GM12892 (cell line): ENCODE data around the gene ACOT7.
"Not testable (repeated sequence)": the region's sequence is repeated elsewhere in the genome, so short reads cannot be mapped to it uniquely, and the experiment has no call there.

ENCODE experiments used
- DNase-seq: peaks from one replicate; pipeline ENCODE4 v3.0.0; 2011; ENCODE audit not compliant: insufficient read length
- FAIRE-seq: peaks from 2 replicates; lab custom pipeline; 2011; peaks lifted over from hg19 to GRCh38; lab: Jason Lieb, UNC
- POLR2A ChIP-seq: IDR thresholded peaks from 2 replicates; pipeline ENCODE4 v1.6.1; 2011; ENCODE audit warnings: low read depth, low read length, control low read depth
- POLR2AphosphoS5 ChIP-seq: IDR thresholded peaks from 2 replicates; pipeline ENCODE4 v1.6.1; 2011; ENCODE audit warnings: low read depth, low read length, control low read depth
- TAF1 ChIP-seq: IDR thresholded peaks from 2 replicates; pipeline ENCODE4 v1.6.1; 2011; ENCODE audit warnings: low read depth, mild to moderate bottlenecking, control low read depth, low read length, borderline replicate concordance

Gene ACOT7

GRCh38 chr1:6384962-6385361 lies 8.6 kb downstream of the ACOT7 start:
- DNase-seq: no peak
- no peak for FAIRE-seq
- no peak for TF ChIP-seq TAF1
- TF ChIP-seq POLR2AphosphoS5: no peak
- no peak for TF ChIP-seq POLR2A

- TF ChIP-seq TAF1 (no peak), POLR2AphosphoS5 (no peak), POLR2A (no peak)
- FAIRE-seq (no peak), DNase-seq (no peak)
These were observed 9.4 kb downstream of the ACOT7 start for GRCh38 chr1:6384135-6384534.

DNA sequence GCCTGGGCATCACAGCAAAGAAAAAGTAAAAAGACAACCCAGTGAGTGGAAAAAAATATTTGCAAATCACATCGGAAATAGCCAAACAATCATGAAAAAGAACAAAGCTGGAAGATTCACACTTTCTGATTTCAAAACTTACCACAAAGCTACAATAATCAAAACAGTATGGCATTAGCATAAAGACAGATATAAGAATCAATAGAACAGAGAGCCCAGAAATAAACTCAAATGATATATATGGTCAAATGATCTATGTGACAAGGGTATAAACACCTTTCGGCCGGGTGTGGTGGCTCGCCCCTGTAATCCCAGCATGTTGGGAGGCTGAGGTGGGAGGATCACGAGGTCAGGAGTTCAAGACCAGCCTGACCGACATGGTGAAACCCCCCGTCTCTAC lies 13.5 kb downstream of the ACOT7 start:
- no peak for DNase-seq
- FAIRE-seq: no peak
- TF ChIP-seq POLR2A: no peak
- no peak for TF ChIP-seq POLR2AphosphoS5
- TF ChIP-seq TAF1: no peak

- no peak for DNase-seq
- no peak for FAIRE-seq
- TF ChIP-seq POLR2AphosphoS5 (no peak), TAF1 (no peak), POLR2A (no peak)
These were observed 15.3 kb downstream of the ACOT7 start for GRCh38 chr1:6378096-6378746.

DNA sequence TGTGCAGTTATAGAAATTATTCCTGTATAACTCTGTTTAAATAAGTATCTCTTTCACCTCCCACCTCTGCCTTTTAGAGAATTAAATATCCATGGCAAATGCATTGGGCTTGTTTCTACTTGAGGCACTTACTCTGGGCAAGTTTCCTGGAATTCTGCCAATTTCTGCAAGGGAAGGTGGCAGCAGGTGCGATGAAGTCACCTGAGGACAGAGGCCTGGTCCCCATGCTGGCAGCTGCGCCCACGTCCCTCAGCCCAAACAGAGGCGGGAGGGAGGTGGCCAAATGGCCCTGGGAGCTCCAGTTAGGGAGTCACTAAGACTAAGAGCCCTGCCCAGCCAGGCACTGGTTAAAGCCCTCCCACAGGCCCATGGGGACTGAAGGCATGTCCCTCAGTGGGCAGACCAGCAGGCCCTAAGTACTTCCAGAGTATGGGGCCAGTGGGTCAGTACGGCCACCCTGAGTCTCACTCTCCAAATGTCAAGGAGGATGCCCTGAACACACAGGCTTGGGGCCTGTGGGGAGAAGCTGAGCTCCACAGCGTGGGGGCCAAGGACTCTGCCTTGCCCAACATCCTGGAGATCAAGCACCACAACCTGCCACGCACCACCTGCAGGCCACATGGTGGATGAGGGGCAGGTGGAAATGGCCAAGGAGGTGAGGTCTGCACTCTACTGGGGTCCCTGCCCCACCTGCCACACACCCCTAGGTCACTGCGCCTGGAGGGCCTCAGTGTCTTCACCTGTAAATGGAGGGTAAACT lies 19.4 kb downstream of the ACOT7 start:
- TF ChIP-seq TAF1 (no peak), POLR2AphosphoS5 (no peak), POLR2A (no peak)
- no peak for DNase-seq
- FAIRE-seq: no peak

- not testable (repeated sequence) for FAIRE-seq, DNase-seq
These were observed 21.3 kb downstream of the ACOT7 start for GRCh38 chr1:6372236-6372635.

- DNase-seq (no peak), FAIRE-seq (no peak)
- TF ChIP-seq TAF1: no peak
- TF ChIP-seq POLR2AphosphoS5: no peak
- no peak for TF ChIP-seq POLR2A
These were observed 23.6 kb downstream of the ACOT7 start for GRCh38 chr1:6370006-6370405.

GRCh38 chr1:6367381-6368012 lies 26.1 kb downstream of the ACOT7 start:
- DNase-seq (no peak), FAIRE-seq (no peak)
- TF ChIP-seq POLR2A (no peak), POLR2AphosphoS5 (no peak), TAF1 (no peak)

DNA sequence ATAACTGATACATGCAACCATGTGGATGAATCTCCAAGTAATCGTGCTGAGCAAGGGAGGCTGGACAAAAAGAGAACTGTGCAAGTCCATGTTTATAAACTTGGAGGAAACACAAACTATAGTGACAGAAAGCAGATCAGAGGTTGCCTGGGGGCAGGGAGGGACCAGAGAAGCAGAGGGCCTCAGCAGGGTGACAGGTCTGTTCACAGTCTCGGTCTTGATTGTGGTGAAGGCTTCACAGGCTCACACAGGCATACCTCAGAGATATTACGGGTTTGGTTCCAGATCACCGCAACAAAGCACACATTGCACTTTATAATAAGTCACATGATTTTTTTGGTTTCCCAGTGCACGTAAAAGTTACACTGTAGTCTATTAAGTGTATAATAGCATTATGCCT lies 28.5 kb downstream of the ACOT7 start:
- no peak for FAIRE-seq
- no peak for TF ChIP-seq POLR2A
- TF ChIP-seq POLR2AphosphoS5: no peak
- TF ChIP-seq TAF1: no peak
- no peak for DNase-seq

DNA sequence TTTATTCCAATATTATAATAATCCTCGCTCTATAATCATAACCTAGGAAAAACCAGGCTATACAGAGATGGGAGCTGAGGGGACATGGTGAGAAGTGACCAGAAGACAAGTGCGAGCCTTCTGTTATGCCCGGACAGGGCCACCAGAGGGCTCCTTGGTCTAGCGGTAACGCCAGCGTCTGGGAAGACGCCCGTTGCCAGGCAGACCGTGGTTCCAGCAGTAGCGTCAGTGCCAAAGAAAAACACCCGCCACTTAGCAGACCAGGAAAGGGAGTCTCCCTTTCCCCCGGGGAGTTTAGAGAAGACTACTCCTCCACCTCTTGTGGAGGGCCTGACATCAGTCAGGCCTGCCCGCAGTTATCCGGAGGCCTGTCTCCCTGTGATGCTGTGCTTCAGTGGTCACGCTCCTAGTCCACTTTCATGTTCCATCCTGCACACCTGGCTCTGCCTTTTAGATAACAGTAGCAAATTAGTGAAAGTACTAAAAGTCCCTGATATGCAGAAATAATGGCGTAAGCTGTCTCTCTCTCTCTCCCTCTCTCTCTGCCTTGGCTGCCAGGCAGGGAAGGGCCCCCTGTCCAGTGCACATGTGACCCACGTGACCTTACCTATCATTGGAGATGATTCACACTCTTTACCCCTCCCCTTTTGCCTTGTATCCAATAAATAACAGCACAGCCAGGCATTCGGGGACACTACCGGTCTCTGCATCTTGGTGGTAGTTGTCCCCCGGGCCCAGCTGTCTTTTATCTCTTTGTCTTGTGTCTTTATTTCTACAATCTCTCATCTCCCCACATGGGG lies 30.3 kb downstream of the ACOT7 start:
- DNase-seq, FAIRE-seq: not testable (repeated sequence)

- DNase-seq (no peak), FAIRE-seq (no peak)
- no peak for TF ChIP-seq TAF1
- TF ChIP-seq POLR2A: no peak
- no peak for TF ChIP-seq POLR2AphosphoS5
These were observed 32.3 kb downstream of the ACOT7 start for GRCh38 chr1:6361124-6361775.

- FAIRE-seq: no peak
- TF ChIP-seq TAF1: no peak
- TF ChIP-seq POLR2A: no peak
- no peak for TF ChIP-seq POLR2AphosphoS5
- no peak for DNase-seq
These were observed 33.0 kb downstream of the ACOT7 start for GRCh38 chr1:6360517-6361070.
